HepG2 (cell line): ENCODE data around the gene SLC35F1. TPM values are rescaled to one million over a fixed set of nuclear protein-coding genes. Genes with fewer than 3 reads are reported as not detected.

ENCODE experiments used
- ARNT2 ChIP-seq: sonication (generic); formaldehyde crosslinking; IDR thresholded peaks from 2 replicates; pipeline ENCODE4 v1.8.0; 2022; ENCODE audit warnings: mild to moderate bottlenecking, low read depth, missing genetic modification reagents, moderate library complexity
- CBX2 ChIP-seq, 2 experiments: fragments of 200-600 bp in 1 of 2; sonication (generic); formaldehyde crosslinking in 1 of 2; IDR thresholded peaks; 2 replicates each; pipeline versions ENCODE4 v1.7.0 to v1.8.1; 2018 to 2022; ENCODE audit warnings: low read depth in 2 of 2, low read length in 1 of 2, mild to moderate bottlenecking in 1 of 2, missing genetic modification reagents in 1 of 2
- CHCHD3 ChIP-seq: sonication (generic); formaldehyde crosslinking; IDR thresholded peaks from 2 replicates; pipeline ENCODE4 v1.8.0; 2022; ENCODE audit warnings: mild to moderate bottlenecking, missing genetic modification reagents, moderate library complexity
- FLYWCH1 ChIP-seq: sonication (generic); formaldehyde crosslinking; IDR thresholded peaks from 2 replicates; pipeline ENCODE4 v1.8.1; 2023; ENCODE audit warnings: mild to moderate bottlenecking, missing genetic modification reagents
- NFATC3 ChIP-seq: sonication (generic); formaldehyde crosslinking; IDR thresholded peaks from 2 replicates; pipeline ENCODE4 v1.5.1; 2020; ENCODE audit warnings: mild to moderate bottlenecking, missing genetic modification reagents
- RFXAP ChIP-seq: sonication (generic); formaldehyde crosslinking; IDR thresholded peaks from 2 replicates; pipeline ENCODE4 v1.4.0; 2020; ENCODE audit warnings: missing genetic modification reagents, borderline replicate concordance
- TARDBP ChIP-seq: sonication (generic); formaldehyde crosslinking; IDR thresholded peaks from 2 replicates; pipeline ENCODE4 v1.8.0; 2022; ENCODE audit warnings: mild to moderate bottlenecking, missing genetic modification reagents
- ZBTB20 ChIP-seq: sonication (generic); formaldehyde crosslinking; IDR thresholded peaks from 2 replicates; pipeline ENCODE4 v1.8.1; 2023; ENCODE audit warnings: missing genetic modification reagents, low read depth, mild to moderate bottlenecking, borderline replicate concordance
- ZKSCAN8 ChIP-seq: IDR thresholded peaks from 2 replicates; pipeline ENCODE4 v1.6.1; 2016; ENCODE audit warnings: borderline replicate concordance, missing genetic modification reagents, missing compliant biosample characterization
- ZNF614 ChIP-seq: IDR thresholded peaks from 2 replicates; pipeline ENCODE4 v1.6.1; 2018; ENCODE audit warnings: missing biosample characterization, missing genetic modification reagents, inconsistent platforms, borderline replicate concordance
- ZNF772 ChIP-seq: sonication (generic); formaldehyde crosslinking; IDR thresholded peaks from 2 replicates; pipeline ENCODE4 v1.5.0; 2020; ENCODE audit warnings: mild to moderate bottlenecking, missing genetic modification reagents
- polyA plus RNA-seq, 8 experiments: library from polyadenylated mRNA; depleted of rRNA in 3 of 8; stranded (reverse) in 7 of 8; unstranded in 1 of 8; fragments of >200 nt; fragmentation: Illumina TruSeq in 4 of 8; extraction: Trizol in 4 of 8; gene quantifications; 2 replicates each; pipeline versions ENCODE4 v1.2.1 to v1.2.3, GENCODE V29; 2011 to 2016; ENCODE audit warnings: low read depth in 4 of 8, missing spikeins in 1 of 8, mixed read lengths in 1 of 8; ENCODE audit not compliant: insufficient read depth in 1 of 8
- total RNA-seq, 5 experiments: library from RNA; depleted of rRNA; stranded (reverse); fragments of >200 nt; fragmentation: Illumina TruSeq; extraction: Trizol; gene quantifications; 2 replicates each; pipeline ENCODE4 v1.2.3, GENCODE V29; 2016; ENCODE audit warnings: low read depth in 1 of 5
- TF ChIP-seq, protein P1 (sequence below): sonication (generic); formaldehyde crosslinking; IDR thresholded peaks from 2 replicates; pipeline ENCODE4 v1.4.0; 2020; ENCODE audit warnings: mild to moderate bottlenecking, missing genetic modification reagents, borderline replicate concordance
- TF ChIP-seq, protein P2 (sequence below): sonication (generic); formaldehyde crosslinking; IDR thresholded peaks from 2 replicates; pipeline ENCODE4 v1.8.1; 2023; ENCODE audit warnings: mild to moderate bottlenecking, missing genetic modification reagents, borderline replicate concordance
- TF ChIP-seq, protein P3 (sequence below): sonication (generic); formaldehyde crosslinking; IDR thresholded peaks from 2 replicates; pipeline ENCODE4 v1.5.1; 2020; ENCODE audit warnings: missing genetic modification reagents, mild to moderate bottlenecking, borderline replicate concordance
- TF ChIP-seq, protein P4 (sequence below), 2 experiments: IDR thresholded peaks; 2 replicates each; pipeline ENCODE4 v1.6.1; 2011 to 2012; ENCODE audit warnings: low read length in 2 of 2, borderline replicate concordance in 1 of 2, low read depth in 1 of 2, mild to moderate bottlenecking in 1 of 2, moderate library complexity in 1 of 2
- TF ChIP-seq, protein P5 (sequence below): fragments of 450-650 bp; IDR thresholded peaks from 2 replicates; pipeline ENCODE4 v1.6.1; 2017; ENCODE audit warnings: mild to moderate bottlenecking

The SLC35F1 gene
- total and polyA plus RNA-seq, 2 of the 13 experiments (the other 11 are each of a cell fraction or from before 2014, with no cell fraction given) = 0.01 TPM; not detected in 1

DNA sequence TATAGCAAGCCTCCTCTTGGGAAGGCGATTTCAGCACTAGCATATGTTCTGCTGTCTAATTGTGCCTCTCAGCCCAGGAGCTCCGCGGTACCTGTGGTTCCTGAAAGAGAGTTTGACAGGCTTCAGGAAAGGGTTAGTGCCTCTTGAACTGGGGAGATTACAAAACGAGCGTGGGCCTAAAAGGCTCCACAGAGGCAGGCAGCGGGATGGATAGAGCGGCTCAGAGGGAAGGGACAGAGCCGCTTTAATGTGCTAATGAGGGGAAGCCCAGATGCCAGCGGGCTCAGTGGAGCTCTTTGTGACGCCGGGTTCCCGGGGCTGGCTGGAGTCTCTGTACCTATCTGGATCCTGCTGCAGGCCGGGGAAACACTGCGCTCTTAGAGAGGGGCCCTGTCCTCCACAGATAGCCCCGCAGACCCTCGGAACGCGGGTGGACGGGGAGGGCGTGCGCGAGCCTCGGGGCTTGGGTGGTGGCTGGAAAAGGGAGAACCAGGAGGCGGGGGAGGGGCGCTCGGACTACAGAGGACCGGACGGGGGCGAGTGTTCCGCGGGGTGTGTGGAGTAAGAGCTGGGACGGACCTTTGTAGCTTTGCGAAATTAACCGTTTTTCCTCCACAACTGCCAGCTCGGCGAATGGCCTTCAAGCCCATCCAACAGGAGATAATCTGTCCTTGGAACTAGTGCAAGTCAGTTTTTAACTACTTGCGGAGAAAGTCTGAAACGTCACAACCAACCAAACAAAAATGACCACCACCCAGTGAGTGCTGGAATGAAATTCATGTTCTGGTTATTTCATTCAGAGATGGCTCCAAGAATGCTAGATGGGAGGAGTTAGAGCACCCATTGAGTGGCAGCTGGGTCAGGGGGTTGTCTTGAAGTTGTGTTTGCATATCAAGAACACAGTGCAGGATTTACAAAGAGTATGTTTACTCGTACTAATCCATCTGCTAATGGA, 13.0 kb downstream of the SLC35F1 start (continued):
- TF ChIP-seq ZNF614 (no peak), CBX2 (IDR thresholded peaks at IDR 0.05; ENCODE audit: low read depth, low read length) (no peak), CBX2 (CRISPR knock-in tag; IDR thresholded peaks at IDR 0.05; ENCODE audit: low read depth) (0 out of 2 replicates have a peak, but pooled peaks have one; percentile 39), ARNT2 (CRISPR knock-in tag) (peak; percentile 38; the same call in 1 of the 2 replicates), RFXAP (CRISPR knock-in tag) (no peak), ZNF772 (no peak), TARDBP (CRISPR knock-in tag) (no peak), ZBTB20 (CRISPR knock-in tag) (peak; percentile 26; the same call in 1 of the 2 replicates), FLYWCH1 (CRISPR knock-in tag) (no peak), ZKSCAN8 (CRISPR knock-in tag) (no peak), NFATC3 (no peak), CHCHD3 (CRISPR knock-in tag) (peak; percentile 31; the same call in 1 of the 2 replicates)
- TF ChIP-seq, protein P1, sequence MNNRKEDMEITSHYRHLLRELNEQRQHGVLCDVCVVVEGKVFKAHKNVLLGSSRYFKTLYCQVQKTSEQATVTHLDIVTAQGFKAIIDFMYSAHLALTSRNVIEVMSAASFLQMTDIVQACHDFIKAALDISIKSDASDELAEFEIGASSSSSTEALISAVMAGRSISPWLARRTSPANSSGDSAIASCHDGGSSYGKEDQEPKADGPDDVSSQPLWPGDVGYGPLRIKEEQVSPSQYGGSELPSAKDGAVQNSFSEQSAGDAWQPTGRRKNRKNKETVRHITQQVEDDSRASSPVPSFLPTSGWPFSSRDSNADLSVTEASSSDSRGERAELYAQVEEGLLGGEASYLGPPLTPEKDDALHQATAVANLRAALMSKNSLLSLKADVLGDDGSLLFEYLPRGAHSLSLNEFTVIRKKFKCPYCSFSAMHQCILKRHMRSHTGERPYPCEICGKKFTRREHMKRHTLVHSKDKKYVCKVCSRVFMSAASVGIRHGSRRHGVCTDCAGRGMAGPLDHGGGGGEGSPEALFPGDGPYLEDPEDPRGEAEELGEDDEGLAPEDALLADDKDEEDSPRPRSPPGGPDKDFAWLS (CRISPR knock-in tag) = no peak
- TF ChIP-seq, protein P2, sequence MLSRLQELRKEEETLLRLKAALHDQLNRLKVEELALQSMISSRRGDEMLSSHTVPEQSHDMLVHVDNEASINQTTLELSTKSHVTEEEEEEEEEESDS (CRISPR knock-in tag) = no peak
- TF ChIP-seq, protein P3, sequence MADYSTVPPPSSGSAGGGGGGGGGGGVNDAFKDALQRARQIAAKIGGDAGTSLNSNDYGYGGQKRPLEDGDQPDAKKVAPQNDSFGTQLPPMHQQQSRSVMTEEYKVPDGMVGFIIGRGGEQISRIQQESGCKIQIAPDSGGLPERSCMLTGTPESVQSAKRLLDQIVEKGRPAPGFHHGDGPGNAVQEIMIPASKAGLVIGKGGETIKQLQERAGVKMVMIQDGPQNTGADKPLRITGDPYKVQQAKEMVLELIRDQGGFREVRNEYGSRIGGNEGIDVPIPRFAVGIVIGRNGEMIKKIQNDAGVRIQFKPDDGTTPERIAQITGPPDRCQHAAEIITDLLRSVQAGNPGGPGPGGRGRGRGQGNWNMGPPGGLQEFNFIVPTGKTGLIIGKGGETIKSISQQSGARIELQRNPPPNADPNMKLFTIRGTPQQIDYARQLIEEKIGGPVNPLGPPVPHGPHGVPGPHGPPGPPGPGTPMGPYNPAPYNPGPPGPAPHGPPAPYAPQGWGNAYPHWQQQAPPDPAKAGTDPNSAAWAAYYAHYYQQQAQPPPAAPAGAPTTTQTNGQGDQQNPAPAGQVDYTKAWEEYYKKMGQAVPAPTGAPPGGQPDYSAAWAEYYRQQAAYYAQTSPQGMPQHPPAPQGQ (CRISPR knock-in tag) = no peak
- TF ChIP-seq, protein P4, sequence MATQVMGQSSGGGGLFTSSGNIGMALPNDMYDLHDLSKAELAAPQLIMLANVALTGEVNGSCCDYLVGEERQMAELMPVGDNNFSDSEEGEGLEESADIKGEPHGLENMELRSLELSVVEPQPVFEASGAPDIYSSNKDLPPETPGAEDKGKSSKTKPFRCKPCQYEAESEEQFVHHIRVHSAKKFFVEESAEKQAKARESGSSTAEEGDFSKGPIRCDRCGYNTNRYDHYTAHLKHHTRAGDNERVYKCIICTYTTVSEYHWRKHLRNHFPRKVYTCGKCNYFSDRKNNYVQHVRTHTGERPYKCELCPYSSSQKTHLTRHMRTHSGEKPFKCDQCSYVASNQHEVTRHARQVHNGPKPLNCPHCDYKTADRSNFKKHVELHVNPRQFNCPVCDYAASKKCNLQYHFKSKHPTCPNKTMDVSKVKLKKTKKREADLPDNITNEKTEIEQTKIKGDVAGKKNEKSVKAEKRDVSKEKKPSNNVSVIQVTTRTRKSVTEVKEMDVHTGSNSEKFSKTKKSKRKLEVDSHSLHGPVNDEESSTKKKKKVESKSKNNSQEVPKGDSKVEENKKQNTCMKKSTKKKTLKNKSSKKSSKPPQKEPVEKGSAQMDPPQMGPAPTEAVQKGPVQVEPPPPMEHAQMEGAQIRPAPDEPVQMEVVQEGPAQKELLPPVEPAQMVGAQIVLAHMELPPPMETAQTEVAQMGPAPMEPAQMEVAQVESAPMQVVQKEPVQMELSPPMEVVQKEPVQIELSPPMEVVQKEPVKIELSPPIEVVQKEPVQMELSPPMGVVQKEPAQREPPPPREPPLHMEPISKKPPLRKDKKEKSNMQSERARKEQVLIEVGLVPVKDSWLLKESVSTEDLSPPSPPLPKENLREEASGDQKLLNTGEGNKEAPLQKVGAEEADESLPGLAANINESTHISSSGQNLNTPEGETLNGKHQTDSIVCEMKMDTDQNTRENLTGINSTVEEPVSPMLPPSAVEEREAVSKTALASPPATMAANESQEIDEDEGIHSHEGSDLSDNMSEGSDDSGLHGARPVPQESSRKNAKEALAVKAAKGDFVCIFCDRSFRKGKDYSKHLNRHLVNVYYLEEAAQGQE (IDR thresholded peaks at IDR 0.05; ENCODE audit: borderline replicate concordance in 1 of 2, low read depth in 1 of 2, low read length in 2 of 2) = no peak
- TF ChIP-seq, protein P5, sequence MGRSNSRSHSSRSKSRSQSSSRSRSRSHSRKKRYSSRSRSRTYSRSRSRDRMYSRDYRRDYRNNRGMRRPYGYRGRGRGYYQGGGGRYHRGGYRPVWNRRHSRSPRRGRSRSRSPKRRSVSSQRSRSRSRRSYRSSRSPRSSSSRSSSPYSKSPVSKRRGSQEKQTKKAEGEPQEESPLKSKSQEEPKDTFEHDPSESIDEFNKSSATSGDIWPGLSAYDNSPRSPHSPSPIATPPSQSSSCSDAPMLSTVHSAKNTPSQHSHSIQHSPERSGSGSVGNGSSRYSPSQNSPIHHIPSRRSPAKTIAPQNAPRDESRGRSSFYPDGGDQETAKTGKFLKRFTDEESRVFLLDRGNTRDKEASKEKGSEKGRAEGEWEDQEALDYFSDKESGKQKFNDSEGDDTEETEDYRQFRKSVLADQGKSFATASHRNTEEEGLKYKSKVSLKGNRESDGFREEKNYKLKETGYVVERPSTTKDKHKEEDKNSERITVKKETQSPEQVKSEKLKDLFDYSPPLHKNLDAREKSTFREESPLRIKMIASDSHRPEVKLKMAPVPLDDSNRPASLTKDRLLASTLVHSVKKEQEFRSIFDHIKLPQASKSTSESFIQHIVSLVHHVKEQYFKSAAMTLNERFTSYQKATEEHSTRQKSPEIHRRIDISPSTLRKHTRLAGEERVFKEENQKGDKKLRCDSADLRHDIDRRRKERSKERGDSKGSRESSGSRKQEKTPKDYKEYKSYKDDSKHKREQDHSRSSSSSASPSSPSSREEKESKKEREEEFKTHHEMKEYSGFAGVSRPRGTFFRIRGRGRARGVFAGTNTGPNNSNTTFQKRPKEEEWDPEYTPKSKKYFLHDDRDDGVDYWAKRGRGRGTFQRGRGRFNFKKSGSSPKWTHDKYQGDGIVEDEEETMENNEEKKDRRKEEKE = no peak
